T1000 (cell line): ENCODE measurements around the gene LRRC55.
"Not testable (repeated sequence)": the region's sequence is repeated elsewhere in the genome, so short reads cannot be mapped to it uniquely, and the experiment has no call there.

Experiments used
- DNase-seq: peaks from one replicate; lab custom pipeline; 2025; ENCODE audit warnings: mixed read lengths; lab: John Stamatoyannopoulos, UW

LRRC55 gene

DNA sequence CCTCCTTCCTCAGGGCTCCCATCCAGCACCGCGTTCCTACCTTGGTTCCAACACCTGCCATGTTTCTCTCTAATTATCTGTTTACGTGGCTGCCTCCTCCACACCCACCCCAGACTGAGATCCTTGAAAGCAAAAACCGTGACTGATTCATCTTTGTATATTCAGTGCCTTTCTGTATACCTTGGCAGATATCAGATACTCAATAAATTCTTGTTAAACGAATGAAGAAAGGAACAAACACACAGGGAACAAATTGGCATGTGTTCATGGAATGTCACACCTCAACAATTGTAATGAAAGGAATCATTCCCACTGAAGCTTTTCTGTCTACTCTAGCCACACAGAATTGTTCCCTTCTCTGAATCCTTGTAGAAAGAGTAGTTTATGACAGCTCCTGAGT is 20.4 kb upstream of the LRRC55 start:
- no peak for DNase-seq

GRCh38 chr11:57162179-57162898 is 19.4 kb upstream of the LRRC55 start:
- DNase-seq = no peak

GRCh38 chr11:57163160-57163868 is 18.4 kb upstream of the LRRC55 start:
- DNase-seq = no peak

- no peak for DNase-seq
Measured at GRCh38 chr11:57164317-57164716, 17.4 kb upstream of the LRRC55 start.

- DNase-seq = no peak
Measured at GRCh38 chr11:57167125-57167846, 14.5 kb upstream of the LRRC55 start.

- DNase-seq = not testable (repeated sequence)
Measured at GRCh38 chr11:57169732-57170313, 11.9 kb upstream of the LRRC55 start.

DNA sequence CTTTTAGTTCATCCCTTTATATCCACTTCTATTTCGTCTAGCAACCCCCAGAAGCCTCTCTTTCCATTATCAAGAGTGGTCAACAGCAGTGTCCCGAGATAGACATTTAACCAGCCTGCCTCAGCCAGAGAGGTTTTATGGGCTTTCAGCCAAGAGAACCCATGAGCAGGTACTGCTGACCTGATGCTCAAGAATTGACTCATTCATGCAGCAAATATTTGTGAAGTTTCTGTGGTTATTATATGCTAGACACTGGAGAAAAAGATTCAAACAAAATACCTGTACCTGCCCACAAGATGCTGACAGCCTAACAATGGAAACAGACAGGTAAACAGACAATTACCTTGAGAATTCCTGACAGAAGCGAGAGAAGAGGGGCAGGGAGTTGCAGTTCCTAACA is 9.7 kb upstream of the LRRC55 start:
- no peak for DNase-seq

GRCh38 chr11:57174656-57175055 is 7.1 kb upstream of the LRRC55 start:
- no peak for DNase-seq

GRCh38 chr11:57175478-57175877 is 6.3 kb upstream of the LRRC55 start:
- DNase-seq = no peak

GRCh38 chr11:57178334-57178733 is 3.4 kb upstream of the LRRC55 start:
- DNase-seq = no peak

GRCh38 chr11:57179681-57180080 is 2.1 kb upstream of the LRRC55 start:
- no peak for DNase-seq

GRCh38 chr11:57180081-57180561 is 1.6 kb upstream of the LRRC55 start:
- no peak for DNase-seq

GRCh38 chr11:57180964-57181363 is 789 bp upstream of the LRRC55 start:
- no peak for DNase-seq

DNA sequence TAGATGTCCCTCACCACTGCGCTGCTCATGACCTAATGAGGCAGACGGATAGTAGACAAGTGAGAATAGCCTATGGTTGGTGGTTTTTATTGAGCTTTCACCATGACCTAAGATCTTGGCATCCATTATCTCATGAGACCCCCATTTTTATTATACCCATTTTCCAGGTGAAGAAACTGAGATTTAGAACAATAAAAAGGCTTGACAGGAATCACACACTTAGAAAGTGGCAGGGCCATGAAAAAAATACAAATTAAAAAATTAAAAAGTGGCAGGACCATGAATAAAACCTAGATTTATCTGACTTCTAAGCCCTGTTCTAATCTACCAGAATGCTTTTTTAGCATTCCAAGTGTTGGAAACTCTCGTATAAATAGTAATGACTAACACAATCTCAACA is 1.1 kb downstream of the LRRC55 start:
- DNase-seq = no peak

DNA sequence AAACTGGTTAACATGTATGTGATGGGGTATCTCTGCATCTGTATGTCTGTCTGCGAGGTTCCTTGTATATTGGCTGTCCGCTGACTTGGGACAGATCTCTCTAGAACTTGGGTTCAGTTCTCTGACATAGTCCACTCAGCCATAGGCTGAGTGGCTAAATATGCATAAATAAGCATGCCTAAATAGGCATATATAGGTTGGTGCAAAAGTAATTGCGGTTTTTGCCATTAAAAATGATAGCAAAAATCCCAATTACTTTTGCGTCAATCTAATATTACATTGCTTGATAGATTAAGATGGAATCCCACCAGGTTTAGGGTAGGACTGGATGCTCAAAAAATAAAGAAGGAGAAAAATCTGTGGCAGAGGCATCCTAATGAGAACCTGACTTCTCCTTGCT is 8.8 kb downstream of the LRRC55 start:
- no peak for DNase-seq

DNA sequence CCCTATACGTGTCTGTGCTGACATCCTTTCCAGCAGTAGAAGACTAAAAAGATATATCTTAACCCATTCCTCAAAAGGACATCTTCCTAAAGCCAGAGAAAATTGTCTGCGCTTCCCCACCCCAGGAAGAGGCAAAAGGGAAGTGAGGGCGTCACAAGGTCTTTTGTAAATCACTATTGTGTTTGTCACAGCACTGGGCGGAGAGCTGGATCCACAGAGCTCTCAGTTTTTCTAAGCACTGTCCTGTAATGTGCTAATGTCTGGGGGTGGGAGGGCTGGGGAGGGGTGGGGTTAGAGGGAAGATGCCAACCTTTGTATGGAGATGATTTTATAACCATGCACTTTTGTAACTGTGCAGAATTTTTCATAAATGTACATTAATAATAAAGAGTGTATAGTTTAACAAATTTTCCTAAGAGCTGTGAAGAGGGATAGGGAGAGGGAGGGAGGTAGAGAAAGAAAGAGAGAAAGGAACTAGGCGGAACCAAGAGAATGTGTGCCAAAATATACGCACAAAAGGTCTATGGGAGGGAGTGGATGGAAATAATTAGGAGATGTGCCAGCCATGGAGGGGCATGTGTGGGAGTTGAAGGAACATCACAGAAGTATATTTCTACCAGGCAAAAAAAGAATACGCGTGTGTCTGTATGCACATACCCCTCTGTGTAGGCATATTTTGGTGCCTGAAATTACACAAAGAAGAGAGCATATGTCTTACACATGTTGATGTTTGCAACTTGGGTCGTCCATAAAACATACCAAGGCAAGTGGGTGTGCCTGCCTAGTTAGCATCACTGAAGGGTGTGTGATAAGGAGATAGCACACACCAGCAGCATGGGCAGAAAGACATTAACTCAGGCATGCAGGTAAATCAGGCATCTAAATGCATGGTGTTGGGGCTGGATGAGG is 9.8 kb downstream of the LRRC55 start:
- no peak for DNase-seq

- DNase-seq = no peak
Measured at GRCh38 chr11:57192316-57192715, 10.6 kb downstream of the LRRC55 start.

DNA sequence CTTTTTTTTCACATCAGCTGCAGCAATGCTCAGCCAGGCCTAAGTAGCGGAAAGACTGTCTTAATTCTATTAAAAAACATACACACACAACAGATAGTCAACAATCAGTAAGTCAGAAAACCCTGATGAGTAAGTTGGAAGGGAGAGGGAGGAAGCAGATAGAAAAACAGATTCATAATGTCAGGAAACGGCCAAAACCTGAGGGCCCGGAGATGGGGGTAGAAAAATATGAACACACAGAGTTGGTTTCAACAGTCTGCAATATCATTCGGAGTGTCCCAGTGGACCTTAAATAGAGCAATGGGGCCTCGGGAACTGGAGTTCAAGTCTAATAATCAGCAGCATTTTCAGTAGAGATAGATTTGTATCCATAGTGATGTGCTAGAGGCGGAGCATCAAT is 14.8 kb downstream of the LRRC55 start:
- DNase-seq = no peak

GRCh38 chr11:57197762-57198161 is 16.0 kb downstream of the LRRC55 start:
- DNase-seq = no peak

DNA sequence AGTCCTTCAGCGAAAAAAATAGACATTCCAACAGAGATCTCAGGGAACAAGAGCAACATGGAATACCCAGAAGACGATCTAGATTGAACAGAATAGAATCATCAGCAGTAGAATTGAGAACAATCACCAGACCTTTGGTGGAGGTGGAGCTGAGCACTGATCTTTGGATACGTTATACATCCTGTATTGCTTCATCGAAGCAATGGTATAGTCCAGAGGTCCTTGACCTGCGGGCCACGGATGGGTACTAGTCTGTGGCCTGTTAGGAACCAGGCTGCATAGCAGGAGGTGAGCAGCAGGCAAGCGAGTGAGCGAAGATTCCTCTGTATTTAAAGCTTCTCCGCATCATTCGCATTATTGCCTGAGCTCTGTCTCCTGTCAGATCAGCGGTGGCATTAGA is 17.6 kb downstream of the LRRC55 start:
- DNase-seq = no peak

DNA sequence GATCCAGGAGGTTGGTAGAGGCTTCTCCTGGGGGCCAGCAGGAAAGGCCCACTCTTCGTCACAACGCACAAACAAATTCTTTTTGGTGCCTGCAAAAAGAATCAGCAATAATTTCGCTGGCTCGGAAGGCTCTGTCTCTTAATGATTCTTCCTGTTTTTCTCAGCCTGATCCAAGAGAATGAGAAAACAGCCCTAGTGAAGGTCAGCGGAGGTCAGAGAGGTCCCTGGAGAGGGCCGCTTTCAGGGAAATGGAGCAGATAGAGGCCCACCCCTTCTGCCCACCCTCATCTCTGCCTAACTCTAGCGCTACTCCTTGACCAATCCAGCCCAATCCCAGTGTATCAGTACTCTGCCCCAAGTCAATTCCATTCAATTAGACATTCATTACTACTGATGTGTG is 19.2 kb downstream of the LRRC55 start:
- no peak for DNase-seq
